ENCODE results near the gene TMEM184A. TPM values are rescaled to one million over a fixed set of nuclear protein-coding genes. Genes with fewer than 3 reads are reported as not detected.

Gene TMEM184A
- total RNA-seq, 4 donors from 2014 or later, result 0.66 to 2.5 TPM; not detected in 2

DNA sequence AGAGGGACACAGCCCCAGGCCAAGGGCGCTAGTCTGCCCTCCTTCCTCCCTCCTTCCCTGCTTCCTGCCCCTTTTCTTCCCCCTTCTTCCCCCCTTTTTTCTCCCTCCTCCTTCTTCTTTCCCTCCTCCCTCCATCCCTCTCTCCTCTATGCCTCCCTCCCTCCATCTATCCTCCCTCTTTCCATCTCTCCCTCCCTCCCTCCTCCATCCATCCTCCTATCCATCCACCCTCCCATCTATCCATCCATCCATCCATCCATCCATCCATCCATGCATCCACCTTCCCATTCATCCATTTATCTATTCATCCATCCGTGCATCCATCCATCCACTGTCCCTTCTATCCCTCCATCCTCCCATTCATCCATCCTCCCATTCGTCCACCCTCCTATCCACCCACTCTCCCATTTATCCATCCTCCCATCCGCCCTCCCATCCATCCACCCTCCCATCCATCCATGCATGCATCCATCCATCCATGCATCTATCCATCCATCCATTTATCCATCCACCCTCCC lies 38.0 kb upstream of the TMEM184A start:
- Histone ChIP-seq H3K27ac (no peak overlapping the region), H3K9me3 (peaks cover 0 to 6% (median 0%) of the 10 kb centered on the region in 4 donors), H3K27me3 (peaks cover 0 to 54% of the 10 kb centered on the region in 2 donors), H3K4me1 (peaks cover 0 to 8% (median 3%) of the 10 kb centered on the region in 4 donors), H3K4me3 (no peak overlapping the region), H3K36me3 (peaks cover 0 to 21% (median 0%) of the 10 kb centered on the region in 3 donors)
- TF ChIP-seq EP300 (IDR thresholded peaks at IDR 0.05) (no peak), POLR2A (IDR thresholded peaks at IDR 0.05) (no peak), CTCF (IDR thresholded peaks at IDR 0.05) (no peak)
- 76 to 89% methylated on average over 4 of the region's 4 CpGs for WGBS, 2 donors
- no peak for DNase-seq (ENCODE audit: low spot score in 2 of 2)

DNA sequence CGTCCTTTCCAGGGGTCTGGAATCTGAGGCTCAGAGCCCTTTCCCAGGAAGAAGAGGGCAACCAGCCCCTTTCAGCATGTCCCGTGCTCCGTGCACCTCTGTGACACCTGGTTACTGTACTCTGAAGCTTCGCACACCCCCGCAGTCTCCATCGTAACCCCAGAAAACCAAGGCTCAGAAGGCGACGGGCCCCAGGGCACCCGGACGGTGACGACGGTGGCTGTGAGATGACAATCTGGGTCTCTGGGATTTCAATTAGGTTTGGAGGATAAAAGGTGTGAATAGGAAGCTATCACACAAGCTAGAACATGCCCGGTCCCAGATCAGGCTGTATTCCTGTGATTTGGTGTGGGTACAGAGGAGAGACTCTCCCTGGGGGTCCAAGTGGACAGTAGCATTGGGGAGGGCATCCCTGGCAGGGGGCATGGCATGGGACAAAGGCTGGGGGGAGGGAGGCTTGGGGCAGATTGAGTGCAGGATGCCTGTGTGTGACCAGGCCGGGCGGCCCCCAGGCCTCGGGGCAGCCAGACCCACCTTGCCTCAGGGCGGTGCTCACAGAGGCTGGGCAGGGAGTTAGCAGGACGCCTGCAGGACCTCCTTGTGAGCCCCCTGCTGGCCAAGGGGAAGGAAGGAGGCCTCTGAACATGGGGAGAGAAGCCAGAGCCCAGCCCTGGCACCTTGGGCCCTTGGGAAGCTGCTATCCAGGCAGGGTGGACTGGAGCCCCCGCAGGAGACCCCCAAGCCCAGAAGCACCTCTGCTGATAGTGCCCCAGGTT lies 37.3 kb upstream of the TMEM184A start:
- Histone ChIP-seq H3K4me1 (peaks cover 0 to 8% (median 3%) of the 10 kb centered on the region in 4 donors), H3K4me3 (no peak overlapping the region), H3K27me3 (peaks cover 0 to 54% of the 10 kb centered on the region in 2 donors), H3K27ac (no peak overlapping the region), H3K36me3 (peaks cover 0 to 21% (median 0%) of the 10 kb centered on the region in 3 donors), H3K9me3 (peaks cover 0 to 13% (median 0%) of the 10 kb centered on the region in 4 donors)
- 64 to 80% methylated on average over 14 to 19 of the region's 19 CpGs for WGBS, 2 donors
- TF ChIP-seq CTCF (IDR thresholded peaks at IDR 0.05) (no peak), POLR2A (IDR thresholded peaks at IDR 0.05) (no peak), EP300 (IDR thresholded peaks at IDR 0.05) (no peak)
- DNase-seq (ENCODE audit: low spot score in 2 of 2), result no peak

- TF ChIP-seq CTCF (IDR thresholded peaks at IDR 0.05) (no peak), POLR2A (IDR thresholded peaks at IDR 0.05) (no peak), EP300 (IDR thresholded peaks at IDR 0.05) (no peak)
- peaks cover 0 to 14% (median 0%) of the 10 kb centered on the region in 4 donors for H3K9me3 ChIP-seq
- 33 to 40% methylated on average over 16 to 19 of the region's 20 CpGs for WGBS, 2 donors
- no peak overlapping the region for H3K4me3 ChIP-seq
- peaks cover 0 to 54% of the 10 kb centered on the region in 2 donors for H3K27me3 ChIP-seq
- no peak for DNase-seq (ENCODE audit: low spot score in 2 of 2)
- no peak overlapping the region for H3K27ac ChIP-seq
- peaks cover 0 to 8% (median 3%) of the 10 kb centered on the region in 4 donors for H3K4me1 ChIP-seq
- H3K36me3 ChIP-seq, result peaks cover 0 to 15% (median 0%) of the 10 kb centered on the region in 3 donors
These were observed 36.4 kb upstream of the TMEM184A start for GRCh38 chr7:1592299-1592871.

- H3K27ac ChIP-seq, result no peak overlapping the region
- DNase-seq (ENCODE audit: low spot score in 2 of 2), result no peak
- H3K36me3 ChIP-seq, result peaks cover 0 to 11% (median 0%) of the 10 kb centered on the region in 3 donors
- H3K9me3 ChIP-seq, result peaks cover 0 to 14% (median 0%) of the 10 kb centered on the region in 4 donors
- H3K4me1 ChIP-seq, result peaks cover 0 to 8% (median 3%) of the 10 kb centered on the region in 4 donors
- 19 to 34% methylated on average over 5 to 15 of the region's 15 CpGs for WGBS, 2 donors
- no peak overlapping the region for H3K4me3 ChIP-seq
- H3K27me3 ChIP-seq, result peaks cover 0 to 54% of the 10 kb centered on the region in 2 donors
- TF ChIP-seq EP300 (IDR thresholded peaks at IDR 0.05) (no peak), POLR2A (IDR thresholded peaks at IDR 0.05) (no peak), CTCF (IDR thresholded peaks at IDR 0.05) (no peak)
These were observed 35.9 kb upstream of the TMEM184A start for GRCh38 chr7:1591876-1592275.

DNA sequence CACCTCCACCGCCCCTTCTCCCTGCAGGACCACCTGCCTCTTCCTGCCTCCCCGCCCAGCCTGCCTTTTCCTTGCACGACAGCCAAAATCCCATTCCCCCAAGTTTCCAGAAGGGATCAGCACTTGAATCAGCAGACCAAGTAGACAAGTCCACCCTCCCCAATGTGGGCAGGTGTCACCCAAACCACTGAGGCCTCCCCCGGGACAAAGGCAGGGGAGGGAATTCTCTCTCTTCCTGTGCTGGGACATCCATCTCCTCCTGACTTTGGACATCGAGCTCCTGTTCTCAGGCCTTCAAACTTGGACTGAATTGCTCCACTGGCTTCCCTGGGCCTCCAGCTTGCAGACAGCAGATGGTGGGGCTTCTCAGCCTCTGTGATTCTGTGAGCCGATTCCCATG lies 35.4 kb upstream of the TMEM184A start:
- Histone ChIP-seq H3K9me3 (peaks cover 0 to 14% (median 0%) of the 10 kb centered on the region in 4 donors), H3K36me3 (peaks cover 0 to 11% (median 0%) of the 10 kb centered on the region in 3 donors), H3K27me3 (peaks cover 0 to 51% of the 10 kb centered on the region in 2 donors), H3K4me1 (peaks cover 0 to 8% (median 3%) of the 10 kb centered on the region in 4 donors), H3K4me3 (no peak overlapping the region), H3K27ac (no peak overlapping the region)
- no peak for DNase-seq (ENCODE audit: low spot score in 2 of 2)
- TF ChIP-seq EP300 (IDR thresholded peaks at IDR 0.05), result no peak
- no peak for TF ChIP-seq POLR2A (IDR thresholded peaks at IDR 0.05)
- TF ChIP-seq CTCF (IDR thresholded peaks at IDR 0.05), result no peak
- WGBS, 2 donors, result 64% methylated on average over 6 of the region's 6 CpGs
